Small intestine (tissue), 7 donors: Measurements from ENCODE around the gene TGFBR3L. TPM values are rescaled to one million over a fixed set of nuclear protein-coding genes. Genes with fewer than 3 reads are reported as not detected.
"Not testable (repeated sequence)": the region's sequence is repeated elsewhere in the genome, so short reads cannot be mapped to it uniquely, and the experiment has no call there.

Experiments
- DNase-seq, 2 donors: peaks; one replicate each; pipeline versions ENCODE4 v3.0.0 to v3.0.0-alpha.2; 2013
- FAIRE-seq: peaks from 2 replicates; lab custom pipeline; 2012; peaks lifted over from hg19 to GRCh38; lab: Jason Lieb, UNC
- H3K27ac ChIP-seq, 3 donors: one replicate each; pipeline ENCODE4 v1.5.1; 2013; ENCODE audit warnings: low read length in 2 of 3, mild to moderate bottlenecking in 2 of 3, control low read depth in 1 of 3, inconsistent platforms in 1 of 3, low read depth in 1 of 3, moderate library complexity in 1 of 3
- H3K27me3 ChIP-seq, 3 donors: one replicate each; pipeline ENCODE4 v1.6.1; 2013; ENCODE audit warnings: low read length in 3 of 3, inconsistent platforms in 1 of 3; ENCODE audit not compliant: control insufficient read depth in 3 of 3, insufficient read depth in 3 of 3
- H3K36me3 ChIP-seq, 3 donors: one replicate each; pipeline ENCODE4 v1.6.1; 2013; ENCODE audit warnings: low read length in 3 of 3, inconsistent platforms in 1 of 3, low read depth in 1 of 3, mild to moderate bottlenecking in 1 of 3, moderate library complexity in 1 of 3; ENCODE audit not compliant: control insufficient read depth in 3 of 3, insufficient read depth in 2 of 3
- H3K4me1 ChIP-seq, 3 donors: one replicate each; pipeline ENCODE4 v1.6.1; 2013; ENCODE audit warnings: low read length in 2 of 3, inconsistent platforms in 1 of 3, low read depth in 1 of 3, mild to moderate bottlenecking in 1 of 3, moderate library complexity in 1 of 3; ENCODE audit not compliant: control insufficient read depth in 3 of 3, insufficient read depth in 2 of 3
- H3K4me3 ChIP-seq, 3 donors: one replicate each; pipeline ENCODE4 v1.5.1; 2013; ENCODE audit warnings: low read length in 3 of 3, control low read depth in 1 of 3, inconsistent platforms in 1 of 3, low read depth in 1 of 3, mild to moderate bottlenecking in 1 of 3, moderate library complexity in 1 of 3
- H3K9me3 ChIP-seq, 2 donors: one replicate each; pipeline ENCODE4 v1.6.1; 2013; ENCODE audit warnings: low read depth in 1 of 2, low read length in 1 of 2; ENCODE audit not compliant: control insufficient read depth in 2 of 2, insufficient read depth in 1 of 2
- WGBS, 3 donors: extraction: QIAGEN DNeasy Blood & Tissue Kit; methylation state at CpG; one replicate each; pipeline ENCODE4 v1.1.7; 2013; 5-methylcytosine and 5-hydroxymethylcytosine counted together
- polyA plus RNA-seq, 4 donors: library from polyadenylated mRNA; stranded (reverse) in 3 of 4; unstranded in 1 of 4; fragments of 200-250 nt in 3 of 4; fragments of 120-200 nt in 1 of 4; gene quantifications; one replicate each; pipeline versions ENCODE4 v1.2.1 to v1.2.3, GENCODE V29; 2013
- donor health status: healthy with polysubstance abuse.
- donor health status: control.
- donor health status: control.
- donor health status: Bipolar disorder and iron deficiency.
- donor health status: healthy.

The TGFBR3L gene
- polyA plus RNA-seq, 4 donors, result 0.21 to 1.4 TPM; not detected in 2

- H3K36me3 ChIP-seq, result peaks cover 2 to 29% (median 14%) of the 10 kb centered on the region in 3 donors
- peaks cover 0 to 50% (median 20%) of the 10 kb centered on the region in 3 donors for H3K27me3 ChIP-seq
- H3K27ac ChIP-seq, result no peak overlapping the region
- peaks cover 2 to 36% (median 3%) of the 10 kb centered on the region in 3 donors for H3K4me1 ChIP-seq
- FAIRE-seq (no peak), DNase-seq (no peak)
- no peaks in the 10 kb centered on the region for H3K9me3 ChIP-seq
- no peak overlapping the region for H3K4me3 ChIP-seq
- 39 to 46% (median 43%) methylated on average over 24 of the region's 24 CpGs for WGBS, 3 donors
Observed at GRCh38 chr19:7915250-7916102, 846 bp downstream of the TGFBR3L start.

DNA sequence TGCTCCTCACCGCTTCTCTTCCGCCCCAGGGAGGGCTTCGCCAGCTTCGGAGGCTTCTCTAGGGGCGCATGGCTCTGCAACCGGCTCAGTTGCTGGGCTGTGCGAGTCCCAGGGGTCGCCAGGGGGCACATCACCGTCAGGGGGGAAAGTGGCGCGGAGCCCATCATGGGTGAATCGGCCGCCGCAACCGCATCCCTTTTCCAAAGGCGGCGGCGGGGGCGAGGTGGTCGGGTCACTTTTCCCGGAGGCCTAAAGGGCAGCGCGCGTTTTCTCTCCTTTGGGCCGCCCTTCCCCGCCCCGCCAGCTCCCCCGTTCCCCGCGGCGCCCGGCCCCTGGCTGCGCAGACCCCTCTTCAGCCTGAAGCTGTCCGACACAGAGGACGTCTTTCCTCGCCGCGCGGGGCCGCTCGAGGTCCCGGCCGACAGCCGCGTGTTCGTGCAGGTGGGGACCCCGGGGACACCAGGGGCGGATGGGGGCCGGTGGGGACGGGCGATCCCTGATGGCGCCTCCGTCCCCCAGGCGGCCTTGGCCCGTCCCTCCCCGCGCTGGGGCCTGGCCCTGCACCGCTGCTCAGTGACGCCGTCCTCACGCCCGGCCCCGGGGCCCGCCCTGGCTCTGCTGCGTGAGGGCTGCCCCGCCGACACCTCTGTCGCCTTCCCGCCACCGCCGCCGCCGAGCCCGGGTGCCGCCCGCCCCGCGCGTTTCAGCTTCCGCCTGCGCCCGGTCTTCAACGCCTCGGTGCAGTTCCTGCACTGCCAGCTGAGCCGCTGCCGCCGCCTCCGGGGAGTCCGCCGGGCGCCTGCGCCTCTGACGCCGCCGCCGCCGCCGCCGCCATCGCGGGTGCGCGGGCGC, 1.7 kb downstream of the TGFBR3L start:
- Histone ChIP-seq H3K4me3 (peak overlapping the region in 1 of 3 donors; percentile 77), H3K27ac (no peak overlapping the region), H3K36me3 (peaks cover 2 to 21% (median 7%) of the 10 kb centered on the region in 3 donors), H3K27me3 (peaks cover 0 to 50% (median 20%) of the 10 kb centered on the region in 3 donors), H3K4me1 (peaks cover 2 to 42% (median 6%) of the 10 kb centered on the region in 3 donors), H3K9me3 (no peaks in the 10 kb centered on the region)
- DNase-seq (peak; percentile 32 to 63), FAIRE-seq (no peak)
- WGBS, 3 donors, result 0 to 1% (median 1%) methylated on average over 50 to 104 of the region's 104 CpGs

DNA sequence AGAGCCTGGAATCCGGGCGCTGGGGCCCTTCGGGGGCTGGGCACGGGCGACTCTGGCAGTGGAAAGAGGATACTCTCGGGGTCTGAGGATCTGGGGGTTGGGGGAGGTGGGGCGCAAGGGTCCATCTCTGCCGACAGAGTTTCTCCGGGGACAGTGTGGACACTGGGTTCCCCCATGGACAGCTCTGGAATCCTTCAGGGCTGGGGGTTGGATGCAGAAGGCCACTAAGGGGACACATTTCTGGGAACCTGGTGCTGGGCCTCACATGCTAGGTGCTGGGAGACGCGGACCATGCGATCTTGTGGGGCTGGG, 2.3 kb downstream of the TGFBR3L start:
- H3K9me3 ChIP-seq, result no peaks in the 10 kb centered on the region
- no peak for FAIRE-seq
- DNase-seq, result peak in 1 of 2 donors; percentile 43
- H3K4me3 ChIP-seq, result peak overlapping the region in 2 of 3 donors; percentile 5 to 77
- peaks cover 2 to 48% (median 8%) of the 10 kb centered on the region in 3 donors for H3K4me1 ChIP-seq
- WGBS, 3 donors, result 4 to 6% (median 6%) methylated on average over 12 of the region's 12 CpGs
- peaks cover 0 to 50% (median 20%) of the 10 kb centered on the region in 3 donors for H3K27me3 ChIP-seq
- H3K36me3 ChIP-seq, result peaks cover 2 to 21% (median 2%) of the 10 kb centered on the region in 3 donors
- no peak overlapping the region for H3K27ac ChIP-seq

DNA sequence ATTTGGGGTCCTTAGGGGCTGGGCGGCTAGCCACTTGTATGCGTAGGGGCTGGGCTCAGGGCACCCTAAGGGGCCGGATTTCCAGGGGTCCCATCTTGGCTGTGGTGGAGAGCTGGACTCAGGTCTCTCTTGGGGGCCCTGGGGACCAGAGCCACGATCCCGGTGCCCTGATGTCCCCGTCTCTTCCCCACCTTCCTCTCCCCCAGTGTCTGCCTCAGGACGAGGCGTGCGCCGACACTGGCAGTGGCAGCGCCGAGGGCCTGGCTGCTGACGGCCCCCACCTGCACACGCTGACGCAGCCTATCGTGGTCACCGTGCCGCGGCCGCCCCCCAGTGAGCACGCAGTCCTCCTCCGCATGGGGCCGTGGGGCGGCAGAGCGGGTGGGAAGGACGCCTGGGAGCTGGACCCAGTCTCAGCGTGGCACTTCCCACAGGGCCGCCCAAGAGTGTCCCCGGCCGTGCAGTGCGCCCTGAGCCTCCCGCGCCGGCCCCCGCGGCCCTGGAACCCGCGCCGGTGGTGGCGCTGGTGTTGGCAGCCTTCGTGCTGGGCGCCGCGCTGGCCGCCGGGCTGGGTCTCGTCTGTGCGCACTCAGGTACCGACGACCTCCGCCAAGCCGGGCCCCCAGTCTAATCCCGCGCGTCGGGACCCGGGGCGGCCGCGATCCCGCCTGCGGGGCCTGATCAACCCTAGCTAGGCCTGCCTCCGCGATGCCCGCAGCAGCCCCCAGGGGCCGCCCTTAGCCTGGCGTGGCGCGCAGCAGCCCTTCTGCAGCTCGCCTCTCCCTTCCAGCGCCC, 2.8 kb downstream of the TGFBR3L start:
- DNase-seq (peak; percentile 50 to 77), FAIRE-seq (no peak)
- Histone ChIP-seq H3K4me3 (peak overlapping the region in 2 of 3 donors; percentile 10 to 77), H3K4me1 (peaks cover 2 to 48% (median 8%) of the 10 kb centered on the region in 3 donors), H3K9me3 (no peaks in the 10 kb centered on the region), H3K27me3 (peaks cover 0 to 50% (median 20%) of the 10 kb centered on the region in 3 donors), H3K36me3 (peaks cover 2 to 22% (median 5%) of the 10 kb centered on the region in 3 donors), H3K27ac (no peak overlapping the region)
- WGBS, 3 donors, result 1 to 2% (median 1%) methylated on average over 45 to 71 of the region's 71 CpGs

DNA sequence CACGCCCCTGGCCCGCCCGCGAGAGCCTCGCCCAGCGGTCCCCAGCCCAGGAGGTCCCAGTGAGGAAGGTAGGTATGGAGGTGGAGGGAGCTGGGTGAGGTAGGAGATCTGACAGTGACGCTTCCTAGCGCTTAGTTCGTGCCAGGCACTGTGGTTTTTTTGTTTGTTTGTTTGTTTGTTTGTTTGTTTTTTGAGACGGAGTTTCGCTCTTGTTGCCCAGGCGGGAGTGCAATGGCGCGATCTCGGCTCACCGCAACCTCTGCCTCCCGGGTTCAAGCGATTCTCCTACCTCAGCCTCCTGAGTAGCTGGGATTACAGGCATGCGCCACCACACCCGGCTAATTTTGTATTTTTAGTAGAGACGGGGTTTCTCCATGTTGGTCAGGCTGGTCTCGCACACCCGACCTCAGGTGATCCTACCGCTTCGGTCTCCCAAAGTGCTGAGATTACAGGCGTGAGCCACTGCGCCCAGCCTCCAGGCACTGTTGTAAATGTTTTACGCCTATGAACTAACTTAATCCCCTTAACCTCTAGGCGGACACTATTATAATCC, 3.5 kb downstream of the TGFBR3L start:
- Histone ChIP-seq H3K4me3 (peak overlapping the region in 2 of 3 donors; percentile 67 to 77), H3K27me3 (peaks cover 0 to 50% (median 20%) of the 10 kb centered on the region in 3 donors)
- FAIRE-seq, result not testable (repeated sequence)

GRCh38 chr19:7918615-7919421, 4.2 kb downstream of the TGFBR3L start:
- Histone ChIP-seq H3K4me1 (peaks cover 2 to 48% (median 8%) of the 10 kb centered on the region in 3 donors), H3K4me3 (peak overlapping the region in 2 of 3 donors; percentile 67 to 77)
- WGBS, 3 donors, result 25 to 36% (median 34%) methylated on average over 41 to 42 of the region's 42 CpGs

More for the DNA sequence above, 3.5 kb downstream of the TGFBR3L start:
- Histone ChIP-seq H3K36me3 (peaks cover 4 to 22% (median 8%) of the 10 kb centered on the region in 3 donors), H3K4me1 (peaks cover 2 to 48% (median 8%) of the 10 kb centered on the region in 3 donors), H3K27ac (peak overlapping the region in 1 of 3 donors; percentile 93)
- WGBS, 3 donors, result 9 to 23% (median 14%) methylated on average over 23 to 29 of the region's 29 CpGs
- DNase-seq, H3K9me3 ChIP-seq: not testable (repeated sequence)

More at GRCh38 chr19:7918615-7919421, 4.2 kb downstream of the TGFBR3L start:
- H3K27ac ChIP-seq, result peak overlapping the region in 2 of 3 donors; percentile 93 to 96
- H3K27me3 ChIP-seq, result peaks cover 0 to 50% (median 20%) of the 10 kb centered on the region in 3 donors
- DNase-seq (peak; percentile 55 to 62), FAIRE-seq (no peak)
- H3K9me3 ChIP-seq, result no peaks in the 10 kb centered on the region
- peaks cover 4 to 24% (median 8%) of the 10 kb centered on the region in 3 donors for H3K36me3 ChIP-seq
